Measurements from ENCODE around the gene ESF1. TPM values are rescaled to one million over a fixed set of nuclear protein-coding genes. Genes with fewer than 3 reads are reported as not detected.

ESF1 gene
- total RNA-seq, 1 donor from 2014 or later: 14.0 TPM

DNA sequence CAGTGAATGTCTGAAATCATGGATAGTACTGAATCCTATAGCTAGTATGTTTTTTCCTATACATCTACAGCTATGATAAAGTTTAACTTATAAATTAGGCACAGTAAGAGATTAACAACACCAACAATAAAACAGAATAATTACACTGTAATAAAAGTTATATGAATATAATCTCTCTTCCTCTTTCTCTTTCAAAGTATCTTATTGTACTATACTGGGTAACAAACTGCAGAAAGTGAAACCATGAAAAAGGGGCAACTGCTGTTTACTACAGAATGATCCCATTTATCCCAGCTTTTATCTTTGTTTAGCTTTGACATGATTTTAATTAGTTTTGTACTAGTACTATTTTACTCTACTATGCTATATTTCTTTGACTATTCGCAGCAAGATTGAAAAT, 25.8 kb downstream of the ESF1 start:
- intact Hi-C loops (cut with DNase I): no loop called here
- Histone ChIP-seq H3K4me3 (no peak overlapping the region), H3K36me3 (peaks cover 0 to 12% of the 10 kb centered on the region in 2 donors), H3K4me1 (no peaks in the 10 kb centered on the region), H3K27ac (no peak overlapping the region), H3K27me3 (no peaks in the 10 kb centered on the region), H3K9me3 (no peaks in the 10 kb centered on the region)
- TF ChIP-seq POLR2A (IDR thresholded peaks at IDR 0.05) (no peak), POLR2AphosphoS5 (IDR thresholded peaks at IDR 0.05; ENCODE audit: insufficient read depth in 1 of 2, low read depth in 1 of 2) (no peak)
- TF ChIP-seq, protein P1, sequence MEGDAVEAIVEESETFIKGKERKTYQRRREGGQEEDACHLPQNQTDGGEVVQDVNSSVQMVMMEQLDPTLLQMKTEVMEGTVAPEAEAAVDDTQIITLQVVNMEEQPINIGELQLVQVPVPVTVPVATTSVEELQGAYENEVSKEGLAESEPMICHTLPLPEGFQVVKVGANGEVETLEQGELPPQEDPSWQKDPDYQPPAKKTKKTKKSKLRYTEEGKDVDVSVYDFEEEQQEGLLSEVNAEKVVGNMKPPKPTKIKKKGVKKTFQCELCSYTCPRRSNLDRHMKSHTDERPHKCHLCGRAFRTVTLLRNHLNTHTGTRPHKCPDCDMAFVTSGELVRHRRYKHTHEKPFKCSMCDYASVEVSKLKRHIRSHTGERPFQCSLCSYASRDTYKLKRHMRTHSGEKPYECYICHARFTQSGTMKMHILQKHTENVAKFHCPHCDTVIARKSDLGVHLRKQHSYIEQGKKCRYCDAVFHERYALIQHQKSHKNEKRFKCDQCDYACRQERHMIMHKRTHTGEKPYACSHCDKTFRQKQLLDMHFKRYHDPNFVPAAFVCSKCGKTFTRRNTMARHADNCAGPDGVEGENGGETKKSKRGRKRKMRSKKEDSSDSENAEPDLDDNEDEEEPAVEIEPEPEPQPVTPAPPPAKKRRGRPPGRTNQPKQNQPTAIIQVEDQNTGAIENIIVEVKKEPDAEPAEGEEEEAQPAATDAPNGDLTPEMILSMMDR (IDR thresholded peaks at IDR 0.05): no peak
- no peak for DNase-seq (ENCODE audit: extremely low spot score in 2 of 2)

GRCh38 chr20:13756551-13756950, 28.2 kb downstream of the ESF1 start:
- TF ChIP-seq POLR2AphosphoS5 (IDR thresholded peaks at IDR 0.05; ENCODE audit: insufficient read depth in 1 of 2, low read depth in 1 of 2) (no peak), POLR2A (IDR thresholded peaks at IDR 0.05) (no peak)
- TF ChIP-seq, protein P1 (IDR thresholded peaks at IDR 0.05): no peak
- H3K9me3 ChIP-seq: no peaks in the 10 kb centered on the region
- intact Hi-C loops (cut with DNase I): no loop called here
- H3K27ac ChIP-seq: no peak overlapping the region
- peaks cover 0 to 12% of the 10 kb centered on the region in 2 donors for H3K36me3 ChIP-seq
- H3K4me3 ChIP-seq: no peak overlapping the region
- DNase-seq (ENCODE audit: extremely low spot score in 2 of 2): no peak
- no peaks in the 10 kb centered on the region for H3K27me3 ChIP-seq
- H3K4me1 ChIP-seq: no peaks in the 10 kb centered on the region

DNA sequence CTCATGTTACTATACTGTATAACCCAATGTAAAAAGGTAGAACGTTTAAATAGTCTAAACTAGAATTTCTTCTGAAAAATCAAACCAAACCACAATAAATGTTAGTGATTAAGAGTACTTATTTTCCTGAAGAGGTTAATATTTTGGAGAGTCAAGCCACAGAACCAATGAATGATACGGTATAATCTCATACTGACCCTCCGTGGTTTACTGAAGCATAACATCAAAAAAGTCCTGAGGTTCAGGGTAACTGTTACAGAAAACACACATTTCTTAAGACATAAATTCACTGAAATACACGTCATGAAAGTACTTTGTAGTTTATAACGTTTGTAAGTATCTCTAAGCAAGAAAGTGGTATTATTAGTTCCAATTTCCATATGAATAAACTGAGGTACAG, 28.9 kb downstream of the ESF1 start:
- Histone ChIP-seq H3K27me3 (no peaks in the 10 kb centered on the region), H3K27ac (no peak overlapping the region), H3K36me3 (peaks cover 0 to 12% of the 10 kb centered on the region in 2 donors), H3K4me1 (no peaks in the 10 kb centered on the region), H3K4me3 (no peak overlapping the region), H3K9me3 (no peaks in the 10 kb centered on the region)
- no peak for DNase-seq (ENCODE audit: extremely low spot score in 2 of 2)
- no peak for TF ChIP-seq POLR2AphosphoS5 (IDR thresholded peaks at IDR 0.05; ENCODE audit: insufficient read depth in 1 of 2, low read depth in 1 of 2)
- TF ChIP-seq, protein P1 (IDR thresholded peaks at IDR 0.05): no peak
- TF ChIP-seq POLR2A (IDR thresholded peaks at IDR 0.05): no peak
- intact Hi-C loops (cut with DNase I): no loop called here

- no peak overlapping the region for H3K4me3 ChIP-seq
- H3K27me3 ChIP-seq: no peaks in the 10 kb centered on the region
- no peak for DNase-seq (ENCODE audit: extremely low spot score in 2 of 2)
- TF ChIP-seq, protein P1 (IDR thresholded peaks at IDR 0.05): no peak
- intact Hi-C loops (cut with DNase I): no loop called here
- H3K36me3 ChIP-seq: peaks cover 0 to 9% of the 10 kb centered on the region in 2 donors
- no peak overlapping the region for H3K27ac ChIP-seq
- no peaks in the 10 kb centered on the region for H3K4me1 ChIP-seq
- no peaks in the 10 kb centered on the region for H3K9me3 ChIP-seq
Measured at GRCh38 chr20:13753436-13754036, 31.2 kb downstream of the ESF1 start.

DNA sequence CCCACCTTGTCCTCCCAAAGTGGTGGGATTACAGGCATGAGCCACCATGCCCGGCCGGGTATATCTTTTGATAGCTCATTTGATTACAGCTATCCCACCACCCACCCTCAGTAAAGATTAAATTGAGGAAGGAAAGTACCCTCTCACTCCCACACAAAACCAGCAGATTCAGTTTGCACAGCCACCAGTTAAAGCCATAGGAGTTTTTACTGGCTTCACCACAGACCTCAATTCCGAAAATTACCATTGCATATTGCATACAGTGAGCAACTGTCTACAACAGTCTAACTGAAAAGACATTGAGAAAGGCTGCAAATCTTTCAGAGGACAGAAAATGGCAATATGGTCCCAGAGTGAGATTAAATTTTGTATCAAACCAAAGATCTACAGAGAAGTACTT, 34.9 kb downstream of the ESF1 start:
- H3K27ac ChIP-seq: no peak overlapping the region
- H3K27me3 ChIP-seq: no peaks in the 10 kb centered on the region
- no peaks in the 10 kb centered on the region for H3K9me3 ChIP-seq
- H3K4me1 ChIP-seq: no peaks in the 10 kb centered on the region
- TF ChIP-seq POLR2A (IDR thresholded peaks at IDR 0.05) (no peak), POLR2AphosphoS5 (IDR thresholded peaks at IDR 0.05; ENCODE audit: insufficient read depth in 1 of 2, low read depth in 1 of 2) (no peak)
- TF ChIP-seq, protein P1 (IDR thresholded peaks at IDR 0.05): no peak
- intact Hi-C loops (cut with DNase I): no loop called here
- no peak overlapping the region for H3K4me3 ChIP-seq
- H3K36me3 ChIP-seq: no peaks in the 10 kb centered on the region
- no peak for DNase-seq (ENCODE audit: extremely low spot score in 2 of 2)

Measured in vagina (tissue), 2 donors.